Kidney (tissue), 14 donors: ENCODE data around the gene MYO16. TPM values are rescaled to one million over a fixed set of nuclear protein-coding genes. Genes with fewer than 3 reads are reported as not detected.

Experiments used
- DNase-seq, 5 donors: peaks; one replicate each; pipeline ENCODE4 v3.0.0-alpha.2; 2013 to 2020
- FAIRE-seq: peaks from 2 replicates; lab custom pipeline; 2012; peaks lifted over from hg19 to GRCh38; lab: Jason Lieb, UNC
- H3K27ac ChIP-seq, 2 donors: one replicate each; pipeline ENCODE4 v1.7.0; 2013; ENCODE audit warnings: low read depth in 2 of 2, low read length in 2 of 2, inconsistent platforms in 1 of 2
- H3K27me3 ChIP-seq: one replicate; pipeline ENCODE4 v1.7.1; 2013; ENCODE audit warnings: low read length, inconsistent platforms; ENCODE audit not compliant: control insufficient read depth, insufficient read depth
- H3K36me3 ChIP-seq, 3 donors: one replicate each; pipeline versions ENCODE4 v1.7.0 to v1.7.1; 2013; ENCODE audit warnings: low read length in 3 of 3, control low read depth in 1 of 3, inconsistent platforms in 1 of 3; ENCODE audit not compliant: insufficient read depth in 3 of 3, control insufficient read depth in 2 of 3
- H3K4me1 ChIP-seq, 3 donors: one replicate each; pipeline versions ENCODE4 v1.7.0 to v1.7.1; 2013; ENCODE audit warnings: low read length in 3 of 3, inconsistent platforms in 1 of 3, low read depth in 1 of 3; ENCODE audit not compliant: control insufficient read depth in 2 of 3, insufficient read depth in 2 of 3
- H3K4me3 ChIP-seq, 3 donors: one replicate each; pipeline versions ENCODE4 v1.7.0 to v1.8.1; 2013; ENCODE audit warnings: low read length in 3 of 3, control low read depth in 1 of 3, inconsistent platforms in 1 of 3
- H3K9ac ChIP-seq, 3 donors: one replicate each; pipeline versions ENCODE4 v1.7.0 to v1.7.1; 2013; ENCODE audit warnings: low read length in 3 of 3, control low read depth in 1 of 3, inconsistent platforms in 1 of 3
- H3K9me3 ChIP-seq, 3 donors: one replicate each; pipeline versions ENCODE4 v1.7.0 to v1.7.1; 2013; ENCODE audit warnings: low read length in 3 of 3, control low read depth in 1 of 3, inconsistent platforms in 1 of 3; ENCODE audit not compliant: control insufficient read depth in 2 of 3, insufficient read depth in 1 of 3
- intact Hi-C: fragments of 100-400 bp; cut with DNase I; formaldehyde crosslinking; loops from one replicate; pipeline ENCODE4 v1.11.1; 2022
- polyA plus RNA-seq: library from polyadenylated mRNA; stranded (reverse); fragments of 350-450 nt; fragmentation: Illumina TruSeq; extraction: RNeasy Lipid Tissue Mini Kit (QIAGEN cat#74804); gene quantifications from one replicate; pipeline ENCODE4 v1.2.3, GENCODE V29; 2014; ENCODE audit warnings: low read depth, low replicate concordance; ENCODE audit not compliant: insufficient read depth
- total RNA-seq: library from RNA; stranded (reverse); fragmentation: NEBNext Ultra II Directional; extraction: Animal tissue kit (Norgen Biotek cat#: 25700); gene quantifications from one replicate; pipeline ENCODE4 v1.2.1, GENCODE V29; 2021
- TF ChIP-seq, protein P1 (sequence below): IDR thresholded peaks from 3 replicates; pipeline ENCODE4 v1.5.1; 2012; ENCODE audit warnings: mild to moderate bottlenecking, moderate library complexity, borderline replicate concordance; ENCODE audit not compliant: insufficient read depth; ENCODE audit errors: extremely low read depth
- donor health status: control.
- donor health status: control.
- donor health status: control.
- donor health status: control.
- donor health status: control.
- donor health status: DM: yes; HTN: yes; CAD: no.
- donor health status: Normal renal cell carcinoma (clear cell type).

MYO16 gene
- total and polyA plus RNA-seq, 2 donors from 2014 or later, result 0.22 to 0.43 TPM

DNA sequence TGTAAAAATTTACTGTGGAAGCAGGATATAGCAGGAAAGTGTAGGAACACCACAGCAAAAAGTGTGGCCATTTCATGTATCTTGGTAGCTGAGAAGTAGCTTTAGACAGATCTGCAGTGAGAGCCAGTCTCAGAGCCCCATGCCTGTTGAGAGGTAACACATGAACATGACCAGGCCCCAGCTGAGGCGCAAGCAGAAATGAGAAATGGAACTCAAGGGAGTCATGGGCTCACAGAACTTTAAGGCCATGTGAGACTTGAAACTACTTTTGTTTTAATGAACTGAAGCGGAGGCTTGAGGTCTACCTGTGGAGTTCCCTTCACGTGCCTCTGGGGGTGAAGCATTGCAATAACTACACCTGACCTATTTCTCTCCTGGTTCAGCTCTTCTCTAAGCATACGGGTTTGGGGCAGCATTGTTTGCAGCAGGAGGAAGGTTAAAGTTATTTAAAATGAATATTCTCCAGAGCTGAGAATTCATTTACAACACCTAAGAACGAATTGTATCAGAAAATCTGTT lies 3.3 kb downstream of the MYO16 start:
- DNase-seq (no peak), FAIRE-seq (no peak)
- intact Hi-C loops, result no loop called here
- TF ChIP-seq, protein P1, sequence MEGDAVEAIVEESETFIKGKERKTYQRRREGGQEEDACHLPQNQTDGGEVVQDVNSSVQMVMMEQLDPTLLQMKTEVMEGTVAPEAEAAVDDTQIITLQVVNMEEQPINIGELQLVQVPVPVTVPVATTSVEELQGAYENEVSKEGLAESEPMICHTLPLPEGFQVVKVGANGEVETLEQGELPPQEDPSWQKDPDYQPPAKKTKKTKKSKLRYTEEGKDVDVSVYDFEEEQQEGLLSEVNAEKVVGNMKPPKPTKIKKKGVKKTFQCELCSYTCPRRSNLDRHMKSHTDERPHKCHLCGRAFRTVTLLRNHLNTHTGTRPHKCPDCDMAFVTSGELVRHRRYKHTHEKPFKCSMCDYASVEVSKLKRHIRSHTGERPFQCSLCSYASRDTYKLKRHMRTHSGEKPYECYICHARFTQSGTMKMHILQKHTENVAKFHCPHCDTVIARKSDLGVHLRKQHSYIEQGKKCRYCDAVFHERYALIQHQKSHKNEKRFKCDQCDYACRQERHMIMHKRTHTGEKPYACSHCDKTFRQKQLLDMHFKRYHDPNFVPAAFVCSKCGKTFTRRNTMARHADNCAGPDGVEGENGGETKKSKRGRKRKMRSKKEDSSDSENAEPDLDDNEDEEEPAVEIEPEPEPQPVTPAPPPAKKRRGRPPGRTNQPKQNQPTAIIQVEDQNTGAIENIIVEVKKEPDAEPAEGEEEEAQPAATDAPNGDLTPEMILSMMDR, result no peak
- no peaks in the 10 kb centered on the region for H3K36me3 ChIP-seq
- no peaks in the 10 kb centered on the region for H3K27me3 ChIP-seq
- no peak overlapping the region for H3K4me3 ChIP-seq
- no peaks in the 10 kb centered on the region for H3K4me1 ChIP-seq
- H3K27ac ChIP-seq, result no peak overlapping the region
- H3K9ac ChIP-seq, result no peak overlapping the region
- H3K9me3 ChIP-seq, result peaks cover 0 to 3% (median 0%) of the 10 kb centered on the region in 3 donors

DNA sequence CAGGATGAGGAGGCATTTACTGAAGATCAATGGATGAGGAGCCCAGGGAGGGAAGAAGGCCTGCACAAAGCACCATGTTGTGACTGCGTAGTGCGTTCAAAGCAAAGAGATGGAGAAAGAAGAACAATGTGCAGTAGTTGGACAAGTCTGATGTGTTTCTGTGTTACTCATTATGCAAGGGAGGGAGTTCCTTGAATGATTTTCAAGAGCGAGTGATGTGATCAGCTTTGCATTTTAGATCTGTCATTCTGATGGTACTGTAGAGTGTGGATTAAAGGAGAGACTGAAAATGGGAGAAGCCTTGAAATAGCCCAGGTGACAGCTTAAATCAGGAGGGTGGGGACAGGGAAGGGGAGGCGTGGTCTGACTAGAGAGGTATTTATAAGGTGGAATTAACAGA lies 9.5 kb downstream of the MYO16 start:
- H3K9ac ChIP-seq, result no peak overlapping the region
- FAIRE-seq, result no peak
- H3K27me3 ChIP-seq, result no peaks in the 10 kb centered on the region
- H3K4me1 ChIP-seq, result no peaks in the 10 kb centered on the region
- intact Hi-C loops, result no loop called here
- H3K4me3 ChIP-seq, result no peak overlapping the region
- TF ChIP-seq, protein P1, result no peak
- H3K9me3 ChIP-seq, result no peaks in the 10 kb centered on the region
- no peak for DNase-seq
- no peak overlapping the region for H3K27ac ChIP-seq
- H3K36me3 ChIP-seq, result no peaks in the 10 kb centered on the region

DNA sequence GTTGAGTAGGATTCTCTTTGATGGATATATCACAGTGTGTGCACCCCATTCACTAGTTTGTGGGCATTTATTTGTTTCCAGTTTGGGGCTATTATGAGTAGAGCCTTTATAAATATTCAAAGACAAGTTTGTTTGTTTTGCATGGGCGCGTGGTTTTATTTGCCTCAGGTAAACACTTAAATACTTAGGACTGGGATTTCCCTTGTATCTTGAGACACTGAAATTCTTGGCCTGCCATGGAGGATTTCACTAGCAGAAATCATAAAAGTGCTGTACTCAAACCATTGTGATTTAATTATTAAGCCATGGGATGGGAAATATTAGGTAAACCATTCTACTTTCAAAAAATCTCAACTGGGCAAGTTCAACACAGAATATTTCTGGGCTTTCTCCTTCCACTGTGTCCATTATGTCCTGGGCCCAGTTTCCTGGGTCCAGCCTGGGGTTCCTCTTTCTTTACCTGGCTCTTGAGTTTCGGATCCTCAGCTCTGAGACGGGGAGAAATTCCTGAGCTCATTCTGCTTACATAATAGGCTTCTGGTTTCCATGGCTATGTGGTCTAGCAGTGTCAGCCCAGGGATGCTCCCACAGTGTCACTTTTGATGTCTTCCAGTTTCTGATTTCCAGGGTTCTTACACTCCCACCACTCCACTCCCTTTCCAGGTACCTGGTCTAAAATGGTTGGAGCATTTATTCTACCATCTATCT lies 14.4 kb downstream of the MYO16 start:
- no peak for FAIRE-seq
- peak in 1 of 5 donors; percentile 10 for DNase-seq
- H3K9ac ChIP-seq, result no peak overlapping the region
- H3K9me3 ChIP-seq, result peaks cover 0 to 6% (median 0%) of the 10 kb centered on the region in 3 donors
- no peaks in the 10 kb centered on the region for H3K36me3 ChIP-seq
- intact Hi-C loops, result no loop called here
- TF ChIP-seq, protein P1, result no peak
- H3K4me1 ChIP-seq, result no peaks in the 10 kb centered on the region
- H3K27ac ChIP-seq, result no peak overlapping the region
- no peaks in the 10 kb centered on the region for H3K27me3 ChIP-seq
- H3K4me3 ChIP-seq, result no peak overlapping the region
